GM12801 (cell line): Measurements from ENCODE around the gene PTPRCAP.

Experiments used
- CTCF ChIP-seq: IDR thresholded peaks from one replicate; pipeline ENCODE4 v1.5.1; 2011; ENCODE audit warnings: control low read depth; ENCODE audit not compliant: insufficient read length; ENCODE audit errors: extremely low read depth

The PTPRCAP gene

GRCh38 chr11:67429038-67429668 is 8.3 kb downstream of the PTPRCAP start:
- TF ChIP-seq CTCF = no peak

- no peak for TF ChIP-seq CTCF
These were observed 9.2 kb downstream of the PTPRCAP start, which contains the start of gene RPS6KB2 for GRCh38 chr11:67428052-67429001. RPS6KB2 (plus strand) TSS chr11:67428494; CDS start chr11:67428546, 52 bp downstream.

DNA sequence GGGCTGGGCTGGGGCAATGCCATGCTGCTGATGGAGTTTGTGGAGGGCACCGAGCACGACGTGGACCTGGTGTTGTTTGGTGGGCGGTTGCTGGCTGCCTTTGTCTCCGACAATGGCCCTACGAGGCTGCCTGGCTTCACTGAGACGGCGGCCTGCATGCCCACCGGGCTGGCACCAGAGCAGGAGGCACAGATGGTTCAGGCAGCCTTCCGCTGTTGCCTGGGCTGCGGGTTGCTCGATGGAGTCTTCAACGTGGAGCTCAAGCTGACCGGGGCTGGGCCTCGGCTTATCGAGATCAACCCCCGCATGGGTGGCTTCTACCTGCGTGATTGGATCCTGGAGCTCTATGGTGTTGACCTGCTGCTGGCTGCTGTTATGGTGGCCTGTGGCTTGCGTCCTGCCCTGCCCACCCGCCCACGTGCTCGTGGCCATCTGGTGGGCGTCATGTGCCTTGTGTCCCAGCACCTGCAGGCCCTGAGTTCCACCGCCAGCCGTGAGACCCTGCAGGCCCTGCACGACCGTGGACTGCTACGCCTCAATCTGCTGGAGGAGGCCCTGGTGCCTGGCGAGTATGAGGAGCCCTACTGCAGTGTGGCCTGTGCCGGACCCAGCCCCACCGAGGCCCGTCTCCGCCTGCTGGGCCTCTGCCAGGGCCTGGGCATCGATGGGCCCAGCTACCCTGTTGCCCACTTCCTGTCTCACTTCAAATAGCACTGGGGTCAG is 13.4 kb downstream of the PTPRCAP start:
- TF ChIP-seq CTCF = no peak

DNA sequence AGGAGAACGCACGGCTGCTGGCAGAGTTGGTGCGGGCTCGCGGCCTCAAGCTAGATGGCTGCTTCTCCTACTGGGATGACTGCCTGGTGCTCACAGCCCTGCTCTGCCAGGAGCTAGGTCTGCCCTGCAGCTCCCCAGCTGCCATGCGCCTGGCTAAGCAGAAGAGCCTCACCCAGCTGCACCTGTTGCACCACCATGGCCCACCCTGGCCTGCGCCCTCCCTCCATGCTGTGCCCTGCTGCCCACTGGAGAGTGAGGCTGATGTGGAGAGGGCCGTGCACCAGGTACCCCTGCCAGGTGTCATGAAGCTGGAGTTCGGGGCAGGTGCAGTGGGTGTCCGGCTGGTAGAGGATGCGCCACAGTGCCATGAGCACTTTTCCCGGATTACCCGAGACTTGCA is 14.0 kb downstream of the PTPRCAP start:
- no peak for TF ChIP-seq CTCF

DNA sequence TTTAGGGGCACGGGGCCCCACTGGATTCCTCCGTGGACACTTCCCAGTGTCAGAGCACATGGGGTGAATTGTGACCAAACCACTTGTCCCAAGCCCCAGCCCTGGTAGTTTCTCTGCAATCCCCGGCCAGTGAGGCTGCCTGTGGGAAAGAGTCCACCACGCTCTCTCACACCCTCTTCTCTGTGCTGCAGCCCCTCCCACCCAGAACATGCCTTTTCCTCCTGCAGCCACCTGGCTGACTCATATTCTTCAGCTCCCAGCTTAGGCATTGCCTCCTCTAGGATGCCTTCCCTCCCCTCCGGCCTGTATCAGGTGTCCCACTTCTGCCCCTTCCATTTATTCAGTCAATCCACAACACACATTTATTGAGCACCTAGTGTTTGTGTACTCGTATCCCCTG is 14.6 kb downstream of the PTPRCAP start:
- no peak for TF ChIP-seq CTCF

- no peak for TF ChIP-seq CTCF
These were observed 16.0 kb downstream of the PTPRCAP start for GRCh38 chr11:67421430-67422031.
